SK-N-SH treated with all-trans-retinoic acid at 6 μM for 48 hours (cell line): ENCODE measurements around the gene FBXW12.

ENCODE experiments used
- ARNTL ChIP-seq: fragments of 450-650 bp; formaldehyde crosslinking; IDR thresholded peaks from 2 replicates; pipeline ENCODE4 v1.5.0; 2020; ENCODE audit warnings: low read depth, mild to moderate bottlenecking, moderate library complexity, borderline replicate concordance
- CSDC2 ChIP-seq: fragments of 250-450 bp; sonication (Bioruptor Pico); IDR thresholded peaks from 2 replicates; pipeline ENCODE4 v1.5.0; 2020; ENCODE audit warnings: mild to moderate bottlenecking, moderate library complexity
- CSRNP3 ChIP-seq: fragments of 250-450 bp; sonication (Bioruptor Pico); IDR thresholded peaks from 2 replicates; pipeline ENCODE4 v1.5.1; 2021; ENCODE audit warnings: mild to moderate bottlenecking, moderate library complexity
- ESRRG ChIP-seq: fragments of 250-450 bp; sonication (Bioruptor Pico); IDR thresholded peaks from 2 replicates; pipeline ENCODE4 v1.6.1; 2021; ENCODE audit warnings: mild to moderate bottlenecking
- PATZ1 ChIP-seq: fragments of 250-450 bp; sonication (Bioruptor Pico); IDR thresholded peaks from 2 replicates; pipeline ENCODE4 v1.8.0; 2020; ENCODE audit warnings: mild to moderate bottlenecking, moderate library complexity, borderline replicate concordance
- POU6F1 ChIP-seq: fragments of 250-450 bp; sonication (Bioruptor Pico); IDR thresholded peaks from 2 replicates; pipeline ENCODE4 v1.8.0; 2021; ENCODE audit warnings: low read depth, mild to moderate bottlenecking, moderate library complexity, borderline replicate concordance
- PPARA ChIP-seq: fragments of 250-450 bp; sonication (Bioruptor Pico); IDR thresholded peaks from 2 replicates; pipeline ENCODE4 v1.5.0; 2020; ENCODE audit warnings: mild to moderate bottlenecking, borderline replicate concordance
- SNAI2 ChIP-seq: fragments of 250-450 bp; sonication (Bioruptor Pico); IDR thresholded peaks from 2 replicates; pipeline ENCODE4 v1.5.0; 2020; ENCODE audit warnings: mild to moderate bottlenecking, moderate library complexity
- TCF4 ChIP-seq: fragments of 250-450 bp; sonication (Bioruptor Pico); IDR thresholded peaks from 2 replicates; pipeline ENCODE4 v1.8.0; 2021; ENCODE audit warnings: mild to moderate bottlenecking, moderate library complexity, borderline replicate concordance
- TSHZ2 ChIP-seq: fragments of 250-450 bp; sonication (Bioruptor Pico); IDR thresholded peaks from 2 replicates; pipeline ENCODE4 v1.5.0; 2020; ENCODE audit warnings: mild to moderate bottlenecking, moderate library complexity
- ZNF70 ChIP-seq: fragments of 450-650 bp; formaldehyde crosslinking; IDR thresholded peaks from 2 replicates; pipeline ENCODE4 v1.5.0; 2020; ENCODE audit warnings: mild to moderate bottlenecking, moderate library complexity

DNA sequence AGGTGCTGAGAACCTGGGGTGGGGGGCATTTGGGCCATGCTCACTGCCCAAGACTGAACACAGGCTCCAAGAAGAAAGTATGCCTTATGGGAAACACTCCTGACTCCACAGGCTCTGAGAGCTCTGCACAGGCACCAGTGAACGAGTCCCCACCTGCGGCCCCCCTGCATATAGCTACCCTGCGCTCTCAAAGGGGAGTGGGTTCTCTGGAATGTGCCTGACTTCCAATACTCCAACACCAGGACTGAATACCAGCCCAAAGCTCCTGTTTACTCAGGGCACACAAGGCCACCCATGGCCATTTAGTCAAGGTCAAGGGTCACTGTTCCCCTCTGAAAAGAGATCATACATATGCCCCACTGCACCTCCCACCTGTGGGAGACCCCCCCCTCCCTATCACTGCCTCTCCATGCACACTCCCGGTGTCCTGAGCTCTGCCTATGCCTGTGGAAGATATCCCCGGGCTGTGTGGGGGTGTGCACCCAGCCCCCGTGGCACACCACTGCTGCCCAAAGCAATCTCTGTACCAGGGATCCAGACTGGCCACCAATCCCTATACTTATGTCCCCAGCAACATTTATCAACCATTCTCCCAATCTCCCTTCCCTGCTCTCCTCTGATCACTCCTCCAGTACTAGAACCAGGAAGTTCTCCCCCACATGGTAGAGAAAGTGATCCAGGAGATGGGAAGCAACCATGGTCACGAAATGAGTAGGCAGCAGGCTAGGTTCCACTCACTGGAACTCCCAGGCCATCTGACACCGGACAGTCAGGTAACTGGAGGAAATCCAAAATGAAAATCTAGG is 59.4 kb downstream of the FBXW12 start:
- TF ChIP-seq POU6F1: no peak
- no peak for TF ChIP-seq PATZ1 (CRISPR knock-in tag)
- TF ChIP-seq SNAI2 (CRISPR knock-in tag): no peak
- no peak for TF ChIP-seq ARNTL (CRISPR knock-in tag)
- TF ChIP-seq ESRRG (CRISPR knock-in tag): no peak
- TF ChIP-seq ZNF70 (CRISPR knock-in tag): no peak
- TF ChIP-seq CSDC2: no peak
- TF ChIP-seq TSHZ2 (CRISPR knock-in tag): no peak
- TF ChIP-seq TCF4 (CRISPR knock-in tag): no peak
- no peak for TF ChIP-seq PPARA (CRISPR knock-in tag)
- no peak for TF ChIP-seq CSRNP3 (CRISPR knock-in tag)
